HG03571 (cell line): ENCODE measurements around the gene REM2.
"Not testable (repeated sequence)": the region's sequence is repeated elsewhere in the genome, so short reads cannot be mapped to it uniquely, and the experiment has no call there.

ENCODE experiments used
- ATAC-seq: cut with Tn5 transposase; IDR thresholded peaks from one replicate; pipeline ENCODE4 v1.9.1; 2021; ENCODE audit not compliant: unreplicated experiment

REM2 gene

GRCh38 chr14:22893706-22894105, 10.7 kb downstream of the REM2 start:
- no peak for ATAC-seq

GRCh38 chr14:22895402-22895801, 12.4 kb downstream of the REM2 start:
- ATAC-seq = no peak

- no peak for ATAC-seq
These were observed 13.3 kb downstream of the REM2 start for GRCh38 chr14:22896356-22896755.

- no peak for ATAC-seq
These were observed 13.7 kb downstream of the REM2 start for GRCh38 chr14:22896760-22897159.

- ATAC-seq = no peak
These were observed 14.3 kb downstream of the REM2 start for GRCh38 chr14:22897357-22897756.

- no peak for ATAC-seq
These were observed 15.5 kb downstream of the REM2 start for GRCh38 chr14:22898302-22899090.

- no peak for ATAC-seq
These were observed 17.2 kb downstream of the REM2 start for GRCh38 chr14:22900081-22900799.

- no peak for ATAC-seq
These were observed 18.8 kb downstream of the REM2 start for GRCh38 chr14:22901799-22902198.

GRCh38 chr14:22903742-22904087, 20.7 kb downstream of the REM2 start:
- ATAC-seq = no peak

GRCh38 chr14:22905627-22906026, 22.6 kb downstream of the REM2 start:
- ATAC-seq = no peak

GRCh38 chr14:22906073-22906472, 23.1 kb downstream of the REM2 start:
- no peak for ATAC-seq

GRCh38 chr14:22907429-22907828, 24.4 kb downstream of the REM2 start:
- ATAC-seq = no peak

- ATAC-seq = no peak
These were observed 25.6 kb downstream of the REM2 start for GRCh38 chr14:22908601-22909000.

- ATAC-seq = no peak
These were observed 27.9 kb downstream of the REM2 start for GRCh38 chr14:22910916-22911315.

GRCh38 chr14:22914836-22915235, 31.8 kb downstream of the REM2 start:
- ATAC-seq = not testable (repeated sequence)

- ATAC-seq = no peak
These were observed 33.0 kb downstream of the REM2 start for GRCh38 chr14:22915886-22916521.

- ATAC-seq = peak; percentile 79
These were observed 36.0 kb downstream of the REM2 start, which contains the start of gene RBM23 for GRCh38 chr14:22918804-22919600. Gene RBM23 (minus strand): TSS chr14:22919149.

- peak; percentile 6 for ATAC-seq
These were observed 36.5 kb downstream of the REM2 start for GRCh38 chr14:22919601-22919921.

- no peak for ATAC-seq
These were observed 37.7 kb downstream of the REM2 start for GRCh38 chr14:22920697-22921096.

- no peak for ATAC-seq
These were observed 39.3 kb downstream of the REM2 start for GRCh38 chr14:22922294-22922693.

- no peak for ATAC-seq
These were observed 40.7 kb downstream of the REM2 start for GRCh38 chr14:22923746-22924145.
